T follicular helper cell (primary cell): ENCODE results near the gene A4GNT.

Experiments used
- DNase-seq: peaks from one replicate; pipeline ENCODE4 v3.0.0-alpha.2; 2020; ENCODE audit warnings: low read depth

A4GNT gene

GRCh38 chr3:138078901-138079344 is 53.3 kb downstream of the A4GNT start:
- no peak for DNase-seq

DNA sequence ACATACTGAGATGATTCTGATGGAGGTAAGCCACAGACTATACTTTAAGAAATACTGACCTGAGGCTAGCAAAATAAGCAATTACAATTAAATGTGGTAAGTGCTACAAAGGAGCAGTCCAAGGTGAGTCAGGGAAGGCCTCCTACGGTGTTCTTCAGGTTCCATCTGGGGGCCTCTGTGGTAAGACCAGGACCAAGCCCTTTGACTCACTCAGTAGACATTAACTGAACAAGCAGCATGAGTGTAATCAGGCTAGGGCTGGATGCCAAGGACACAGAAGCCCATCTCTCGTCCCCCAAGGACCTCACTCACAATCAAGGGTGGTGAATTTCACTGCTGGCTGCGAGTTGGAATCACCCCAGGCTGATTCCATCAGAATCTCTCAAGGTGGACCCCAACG is 54.1 kb downstream of the A4GNT start:
- DNase-seq, result no peak
